ENCODE results near the gene ENSA. TPM values are rescaled to one million over a fixed set of nuclear protein-coding genes. Genes with fewer than 3 reads are reported as not detected.

ENSA gene
- total RNA-seq, 1 experiment from 2014 or later, result 212 TPM

- H2BK15ac ChIP-seq (ENCODE audit: low read depth, low read length), result no peak overlapping the region
- peaks cover 3% of the 10 kb centered on the region for H4K20me1 ChIP-seq (ENCODE audit: control insufficient read depth, insufficient read depth, insufficient read length)
- H3K23ac ChIP-seq (ENCODE audit: insufficient read length, low read depth, low read length), result no peak overlapping the region
- no peak overlapping the region for H4K8ac ChIP-seq (replicated peaks; ENCODE audit: insufficient read length, low read depth, low read length)
- no peak for DNase-seq
- no peak overlapping the region for H3K56ac ChIP-seq (ENCODE audit: insufficient read length, low read depth, low read length)
- no peak overlapping the region for H2AFZ ChIP-seq (ENCODE audit: low read length)
- no peak overlapping the region for H3K18ac ChIP-seq (ENCODE audit: insufficient read length, low read depth, low read length)
- H3K27ac ChIP-seq (ENCODE audit: insufficient read length, low read depth, low read length), result no peak overlapping the region
- no peak overlapping the region for H4K91ac ChIP-seq (ENCODE audit: insufficient read length, low read depth, low read length)
- no CpG with 5 or more reads among the region's 8 CpGs for WGBS (ENCODE audit: extremely low coverage, insufficient read length, low lambda C conversion rate)
- H2BK5ac ChIP-seq (ENCODE audit: insufficient read length, low read length), result no peak overlapping the region
- no peaks in the 10 kb centered on the region for H3K4me1 ChIP-seq (ENCODE audit: insufficient read depth, low read length)
- no peak overlapping the region for H3K9ac ChIP-seq (ENCODE audit: extremely low read depth, insufficient read length, low read length)
- H3K79me1 ChIP-seq (ENCODE audit: insufficient read depth, low read depth, low read length, poor library complexity, severe bottlenecking), result peaks cover 5% of the 10 kb centered on the region
- H3K27me3 ChIP-seq (ENCODE audit: insufficient read depth, low read length), result peaks cover 1% of the 10 kb centered on the region; the same call in 1 of the 2 replicates
- Mint-ChIP-seq H3K36me3 (ENCODE audit: insufficient read depth in 1 of 3, low read depth in 3 of 3) (peaks cover 57 to 92% (median 80%) of the 10 kb centered on the region in 3 experiments), H3K4me1 (peaks cover 12 to 18% of the 10 kb centered on the region in 2 experiments), H3K4me3 (no peak overlapping the region; a peak in 1 of 5 replicates), H3K9me3 (no peaks in the 10 kb centered on the region), H3K27me3 (ENCODE audit: low read depth) (no peaks in the 10 kb centered on the region), H3K27ac (peak overlapping the region; percentile 10 to 90 (median 20); a peak in 3 of 7 replicates)
- H2BK12ac ChIP-seq (ENCODE audit: insufficient read length, low read depth, low read length), result no peak overlapping the region
- H2AK5ac ChIP-seq (ENCODE audit: insufficient read length, low read length), result no peak overlapping the region
- H2BK120ac ChIP-seq (ENCODE audit: low read depth, low read length, poor library complexity, severe bottlenecking), result no peak overlapping the region
- H4K5ac ChIP-seq (ENCODE audit: insufficient read length, low read depth, low read length), result no peak overlapping the region
- no peak overlapping the region for H3K14ac ChIP-seq (ENCODE audit: insufficient read depth, low read length)
- no peak overlapping the region for H3K4ac ChIP-seq (ENCODE audit: low read depth, low read length)
- no peak overlapping the region for H3T11ph ChIP-seq (ENCODE audit: low read length)
- no peaks in the 10 kb centered on the region for H3K79me2 ChIP-seq (ENCODE audit: insufficient read depth, low read length)
- no peaks in the 10 kb centered on the region for H3K9me3 ChIP-seq (ENCODE audit: control insufficient read depth, low read depth, low read length)
- H3K23me2 ChIP-seq (ENCODE audit: insufficient read length, low read depth, low read length, poor library complexity, severe bottlenecking), result no peaks in the 10 kb centered on the region
- no peak overlapping the region for H3K4me2 ChIP-seq (ENCODE audit: insufficient read depth, insufficient read length, low read length)
- TF ChIP-seq CTCF (conservative IDR thresholded peaks at IDR 0.05), result peak; percentile 80
- no peak overlapping the region for H2BK20ac ChIP-seq (ENCODE audit: low read depth, low read length, poor library complexity, severe bottlenecking)
Observed at GRCh38 chr1:150621497-150622302, 7.7 kb downstream of the ENSA start.
